ENCODE data around the gene RAF1.
"Not testable (repeated sequence)": the region's sequence is repeated elsewhere in the genome, so short reads cannot be mapped to it uniquely, and the experiment has no call there.

RAF1 gene

DNA sequence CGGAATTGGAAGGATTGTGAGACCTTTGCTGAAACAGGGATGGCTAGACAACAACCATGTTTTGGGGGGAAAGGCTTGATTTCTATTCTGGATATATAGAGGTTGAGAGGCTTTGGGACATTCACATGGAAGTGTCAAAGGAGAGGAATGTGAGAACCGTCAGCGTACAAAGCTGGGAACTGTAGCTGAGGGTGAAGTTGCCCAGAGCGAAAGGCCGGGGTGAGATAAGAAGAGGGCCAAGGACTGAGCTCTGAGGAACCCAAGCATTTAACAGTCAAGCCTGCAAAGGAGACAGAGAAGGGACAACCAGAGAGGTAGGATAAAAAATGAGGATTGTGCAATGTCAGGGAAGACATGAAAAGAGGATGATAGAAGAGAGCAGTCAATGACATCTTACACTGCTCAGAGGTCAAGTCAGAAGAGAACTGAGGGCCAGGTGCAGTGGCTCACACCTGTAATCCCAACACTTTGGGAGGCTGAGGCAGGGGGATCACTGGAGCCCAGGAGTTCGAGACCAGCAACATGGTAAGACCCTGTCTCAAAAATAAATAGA lies 41.5 kb upstream of the RAF1 start:
- DNase-seq (ENCODE audit: low read depth, low spot score), result no peak
- H3K9me3 ChIP-seq (ENCODE audit: low read depth, low read length), result no peaks in the 10 kb centered on the region
- H3K36me3 ChIP-seq (ENCODE audit: insufficient read depth, low read length), result no peaks in the 10 kb centered on the region
- H3K4me3 ChIP-seq, result no peak overlapping the region
- H3K9ac ChIP-seq (ENCODE audit: insufficient read length), result no peak overlapping the region
- TF ChIP-seq FOXP2 (optimal IDR thresholded peaks at IDR 0.05; ENCODE audit: control extremely low read depth, extremely low read length, insufficient read depth) (no peak), EZH2 (IDR thresholded peaks at IDR 0.05) (no peak), POLR2AphosphoS5 (IDR thresholded peaks at IDR 0.05; ENCODE audit: borderline replicate concordance, low read depth, low read length) (no peak)
- H3K27ac ChIP-seq, result no peak overlapping the region

DNA sequence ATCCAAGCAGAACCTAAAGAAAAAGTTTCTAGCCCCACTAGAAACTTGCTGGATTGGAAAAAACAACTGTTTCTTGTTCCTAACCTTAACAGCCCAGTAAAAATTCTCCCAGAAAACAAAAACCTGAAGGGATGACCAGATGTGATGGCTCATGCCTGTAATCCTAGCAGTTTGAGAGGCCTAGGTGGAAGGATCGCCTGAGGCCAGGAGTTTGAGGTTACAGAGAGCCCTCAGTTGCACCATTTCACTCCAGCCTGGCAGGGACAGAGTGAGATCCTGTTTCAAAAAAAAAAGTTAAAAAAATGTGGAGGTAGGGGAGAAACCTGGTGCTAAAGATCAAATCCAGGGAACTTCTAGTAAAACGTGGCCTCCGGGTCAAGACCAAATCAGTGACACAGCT lies 38.6 kb upstream of the RAF1 start:
- no peak overlapping the region for H3K9ac ChIP-seq (ENCODE audit: insufficient read length)

DNA sequence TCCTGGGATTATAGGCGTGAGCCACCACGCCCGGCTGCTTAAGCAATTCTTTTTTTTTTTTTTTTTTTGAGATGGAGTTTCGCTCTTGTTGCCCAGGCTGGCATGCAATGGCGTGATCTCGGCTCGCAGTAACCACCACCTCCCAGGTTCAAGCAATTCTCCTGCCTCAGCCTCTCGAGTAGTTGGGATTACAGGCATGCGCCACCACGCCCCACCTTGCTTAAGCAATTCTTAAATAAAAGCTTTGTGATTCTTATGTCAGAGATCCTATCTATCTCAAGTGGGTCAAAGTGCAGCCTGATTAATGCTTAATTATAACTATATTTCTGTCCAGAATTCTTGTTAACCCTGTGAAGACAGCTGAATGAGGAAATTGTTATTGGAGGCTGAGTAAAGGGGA lies 37.7 kb upstream of the RAF1 start:
- not testable (repeated sequence) for H3K4me3 ChIP-seq; DNase-seq (ENCODE audit: low read depth, low spot score); H3K27ac ChIP-seq; H3K36me3 ChIP-seq (ENCODE audit: insufficient read depth, low read length); H3K9me3 ChIP-seq (ENCODE audit: low read depth, low read length); H3K9ac ChIP-seq (ENCODE audit: insufficient read length)

More for the DNA sequence above, 38.6 kb upstream of the RAF1 start:
- Histone ChIP-seq H3K9me3 (ENCODE audit: low read depth, low read length) (no peaks in the 10 kb centered on the region), H3K27ac (no peak overlapping the region), H3K4me3 (no peak overlapping the region), H3K36me3 (ENCODE audit: insufficient read depth, low read length) (no peaks in the 10 kb centered on the region)
- no peak for DNase-seq (ENCODE audit: low read depth, low spot score)
- TF ChIP-seq FOXP2 (optimal IDR thresholded peaks at IDR 0.05; ENCODE audit: control extremely low read depth, extremely low read length, insufficient read depth), result no peak
- no peak for TF ChIP-seq EZH2 (IDR thresholded peaks at IDR 0.05)
- TF ChIP-seq POLR2AphosphoS5 (IDR thresholded peaks at IDR 0.05; ENCODE audit: borderline replicate concordance, low read depth, low read length), result no peak

DNA sequence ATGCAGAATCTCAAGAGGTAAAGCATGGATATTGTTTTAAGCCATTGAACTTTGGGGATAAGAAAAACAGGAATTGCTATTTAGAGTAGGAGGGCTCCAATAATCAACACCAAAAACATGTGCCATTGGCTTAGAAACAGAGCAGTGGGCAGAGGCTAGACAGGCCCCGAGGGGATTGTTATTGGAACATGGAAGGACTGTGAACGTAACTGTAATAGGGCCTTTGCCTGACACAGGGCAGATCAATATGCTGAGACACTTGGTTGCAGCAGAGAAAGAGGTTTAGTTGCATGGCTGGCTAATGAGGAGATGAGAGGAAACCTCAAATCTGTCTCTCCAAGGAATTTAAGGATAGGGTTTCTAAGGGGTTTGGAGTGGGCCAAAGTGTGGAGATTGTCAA lies 36.9 kb upstream of the RAF1 start:
- Histone ChIP-seq H3K9me3 (ENCODE audit: low read depth, low read length) (no peaks in the 10 kb centered on the region), H3K9ac (ENCODE audit: insufficient read length) (no peak overlapping the region), H3K36me3 (ENCODE audit: insufficient read depth, low read length) (no peaks in the 10 kb centered on the region), H3K4me3 (no peak overlapping the region), H3K27ac (no peak overlapping the region)
- TF ChIP-seq POLR2AphosphoS5 (IDR thresholded peaks at IDR 0.05; ENCODE audit: borderline replicate concordance, low read depth, low read length) (no peak), FOXP2 (optimal IDR thresholded peaks at IDR 0.05; ENCODE audit: control extremely low read depth, extremely low read length, insufficient read depth) (no peak), EZH2 (IDR thresholded peaks at IDR 0.05) (no peak)
- DNase-seq (ENCODE audit: low read depth, low spot score), result no peak

DNA sequence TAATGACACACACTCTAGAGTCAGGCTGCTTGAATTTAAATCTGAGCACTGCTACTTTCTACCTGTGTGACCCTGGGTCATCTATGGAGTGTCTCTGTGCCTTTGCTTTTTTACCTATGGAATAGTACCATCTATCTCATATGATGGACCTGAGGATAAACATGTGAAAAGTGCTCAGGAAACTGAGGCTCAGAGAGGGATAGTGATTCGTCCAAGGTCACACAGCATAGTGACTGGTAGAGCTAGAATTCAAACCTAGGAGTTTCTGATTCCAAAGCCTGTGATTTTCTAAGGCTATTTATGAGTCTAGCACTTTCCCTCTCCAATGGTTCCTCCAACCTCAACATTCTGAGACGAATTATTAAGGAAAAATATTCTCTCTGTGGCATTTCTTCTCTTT lies 32.0 kb upstream of the RAF1 start:
- H3K4me3 ChIP-seq, result no peak overlapping the region
- H3K27ac ChIP-seq, result no peak overlapping the region
- no peak for DNase-seq (ENCODE audit: low read depth, low spot score)
- no peaks in the 10 kb centered on the region for H3K9me3 ChIP-seq (ENCODE audit: low read depth, low read length)
- H3K36me3 ChIP-seq (ENCODE audit: insufficient read depth, low read length), result no peaks in the 10 kb centered on the region
- H3K9ac ChIP-seq (ENCODE audit: insufficient read length), result no peak overlapping the region
- no peak for TF ChIP-seq FOXP2 (optimal IDR thresholded peaks at IDR 0.05; ENCODE audit: control extremely low read depth, extremely low read length, insufficient read depth)
- TF ChIP-seq POLR2AphosphoS5 (IDR thresholded peaks at IDR 0.05; ENCODE audit: borderline replicate concordance, low read depth, low read length), result no peak
- no peak for TF ChIP-seq EZH2 (IDR thresholded peaks at IDR 0.05)

DNA sequence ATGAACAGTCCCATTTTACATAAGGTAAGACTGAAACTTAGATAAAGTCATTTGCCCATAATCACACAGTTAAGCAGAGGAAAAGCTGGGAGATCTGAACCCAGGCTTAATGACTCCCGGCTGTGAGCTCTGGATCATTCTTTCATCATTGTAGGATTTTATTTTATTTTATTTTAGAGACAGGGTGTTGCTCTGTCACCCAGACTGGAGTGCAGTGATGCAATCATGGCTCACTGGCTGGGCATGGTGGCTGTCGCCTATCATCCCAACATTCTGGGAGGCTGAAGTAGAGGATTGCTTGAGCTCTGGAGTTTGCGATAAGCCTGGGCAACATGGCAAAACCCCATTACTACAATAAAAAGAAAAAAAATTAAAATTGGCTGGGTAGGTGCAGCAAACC lies 31.2 kb upstream of the RAF1 start:
- no peaks in the 10 kb centered on the region for H3K9me3 ChIP-seq (ENCODE audit: low read depth, low read length)
- H3K27ac ChIP-seq, result no peak overlapping the region
- H3K9ac ChIP-seq (ENCODE audit: insufficient read length), result no peak overlapping the region
- H3K36me3 ChIP-seq (ENCODE audit: insufficient read depth, low read length), result no peaks in the 10 kb centered on the region
- DNase-seq (ENCODE audit: low read depth, low spot score), result no peak
- no peak overlapping the region for H3K4me3 ChIP-seq
- no peak for TF ChIP-seq FOXP2 (optimal IDR thresholded peaks at IDR 0.05; ENCODE audit: control extremely low read depth, extremely low read length, insufficient read depth)
- no peak for TF ChIP-seq EZH2 (IDR thresholded peaks at IDR 0.05)
- no peak for TF ChIP-seq POLR2AphosphoS5 (IDR thresholded peaks at IDR 0.05; ENCODE audit: borderline replicate concordance, low read depth, low read length)

GRCh38 chr3:12692444-12692843 lies 28.5 kb upstream of the RAF1 start:
- TF ChIP-seq POLR2AphosphoS5 (IDR thresholded peaks at IDR 0.05; ENCODE audit: borderline replicate concordance, low read depth, low read length) (no peak), FOXP2 (optimal IDR thresholded peaks at IDR 0.05; ENCODE audit: control extremely low read depth, extremely low read length, insufficient read depth) (no peak), EZH2 (IDR thresholded peaks at IDR 0.05) (no peak)
- H3K36me3 ChIP-seq (ENCODE audit: insufficient read depth, low read length), result no peaks in the 10 kb centered on the region
- no peak overlapping the region for H3K27ac ChIP-seq
- no peaks in the 10 kb centered on the region for H3K9me3 ChIP-seq (ENCODE audit: low read depth, low read length)
- no peak overlapping the region for H3K4me3 ChIP-seq
- no peak for DNase-seq (ENCODE audit: low read depth, low spot score)
- no peak overlapping the region for H3K9ac ChIP-seq (ENCODE audit: insufficient read length)

GRCh38 chr3:12689997-12690711 lies 26.2 kb upstream of the RAF1 start:
- H3K4me3 ChIP-seq, result no peak overlapping the region
- H3K9me3 ChIP-seq (ENCODE audit: low read depth, low read length), result no peaks in the 10 kb centered on the region
- TF ChIP-seq FOXP2 (optimal IDR thresholded peaks at IDR 0.05; ENCODE audit: control extremely low read depth, extremely low read length, insufficient read depth) (no peak), EZH2 (IDR thresholded peaks at IDR 0.05) (no peak), POLR2AphosphoS5 (IDR thresholded peaks at IDR 0.05; ENCODE audit: borderline replicate concordance, low read depth, low read length) (no peak)
- no peaks in the 10 kb centered on the region for H3K36me3 ChIP-seq (ENCODE audit: insufficient read depth, low read length)
- DNase-seq (ENCODE audit: low read depth, low spot score), result no peak
- H3K27ac ChIP-seq, result no peak overlapping the region
- H3K9ac ChIP-seq (ENCODE audit: insufficient read length), result no peak overlapping the region

DNA sequence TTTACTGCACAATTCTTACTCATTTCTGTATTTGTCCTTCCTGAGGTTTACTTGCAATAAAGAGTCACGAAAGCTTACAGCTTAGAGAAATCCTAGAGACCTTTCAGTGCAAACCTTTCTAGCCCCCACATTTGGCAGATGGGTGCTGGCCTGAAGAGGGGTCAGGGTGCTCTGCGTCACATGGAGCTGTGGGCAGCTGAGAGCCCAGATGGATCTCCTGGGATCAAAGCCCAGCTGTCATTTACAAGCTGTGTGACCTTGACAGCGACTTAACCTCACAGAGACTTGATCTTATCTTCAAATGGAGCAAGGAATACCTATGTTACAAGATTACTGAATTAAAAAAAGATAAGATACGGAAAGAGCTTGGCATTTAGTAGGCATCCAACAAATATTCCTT lies 24.0 kb upstream of the RAF1 start:
- Histone ChIP-seq H3K27ac (no peak overlapping the region), H3K36me3 (ENCODE audit: insufficient read depth, low read length) (no peaks in the 10 kb centered on the region), H3K4me3 (no peak overlapping the region), H3K9ac (ENCODE audit: insufficient read length) (no peak overlapping the region), H3K9me3 (ENCODE audit: low read depth, low read length) (no peaks in the 10 kb centered on the region)
- no peak for DNase-seq (ENCODE audit: low read depth, low spot score)
- TF ChIP-seq FOXP2 (optimal IDR thresholded peaks at IDR 0.05; ENCODE audit: control extremely low read depth, extremely low read length, insufficient read depth) (no peak), EZH2 (IDR thresholded peaks at IDR 0.05) (no peak), POLR2AphosphoS5 (IDR thresholded peaks at IDR 0.05; ENCODE audit: borderline replicate concordance, low read depth, low read length) (no peak)

All from SK-N-MC (cell line).